GM13977 (cell line): ENCODE results near the gene PLA2G4E.

Experiments used
- DNase-seq: peaks from one replicate; pipeline ENCODE4 v3.0.0; 2012; ENCODE audit warnings: low spot score
- CTCF ChIP-seq: IDR thresholded peaks from 2 replicates; pipeline ENCODE4 v1.5.1; 2012; ENCODE audit warnings: mild to moderate bottlenecking, control low read depth; ENCODE audit not compliant: insufficient read depth; ENCODE audit errors: extremely low read depth, missing control alignments
- in situ Hi-C: fragments of 300-500 bp; cut with MboI; formaldehyde crosslinking; loops from one replicate; pipeline ENCODE4 v1.12.0; 2022; ENCODE audit warnings: low sequenced_read_pairs, low pct_unique_long_range_greater_than_20kb, mixed read lengths, inconsistent platforms; ENCODE audit not compliant: unreplicated experiment

The PLA2G4E gene

GRCh38 chr15:42024303-42024702 is 3.5 kb upstream of the PLA2G4E start:
- no peak for DNase-seq
- TF ChIP-seq CTCF, result no peak
- in situ Hi-C loops, result no loop called here

- TF ChIP-seq CTCF, result no peak
- no peak for DNase-seq
- in situ Hi-C loops, result no loop called here
Observed at GRCh38 chr15:42021593-42021992, 751 bp upstream of the PLA2G4E start.

- DNase-seq, result no peak
- in situ Hi-C loops, result no loop called here
- no peak for TF ChIP-seq CTCF
Observed at GRCh38 chr15:42018306-42019224, 2.3 kb downstream of the PLA2G4E start.

GRCh38 chr15:42016971-42017370 is 3.9 kb downstream of the PLA2G4E start:
- in situ Hi-C loops, result no loop called here
- TF ChIP-seq CTCF, result no peak
- no peak for DNase-seq

- in situ Hi-C loops, result no loop called here
Observed at GRCh38 chr15:42014406-42014805, 6.4 kb downstream of the PLA2G4E start.

GRCh38 chr15:42012928-42013482 is 7.8 kb downstream of the PLA2G4E start:
- no peak for TF ChIP-seq CTCF
- DNase-seq, result no peak
- in situ Hi-C loops, result no loop called here

More at GRCh38 chr15:42014406-42014805, 6.4 kb downstream of the PLA2G4E start:
- no peak for DNase-seq
- TF ChIP-seq CTCF, result no peak
